Prostate gland (tissue), 2 donors: Measurements from ENCODE around the gene NCOR1.

ENCODE experiments used
- CTCF ChIP-seq, 4 experiments: fragments of 200-600 bp in 2 of 4; fragments of 450-650 bp in 2 of 4; sonication (generic) in 2 of 4; IDR thresholded peaks; 1 replicate in 3 of 4; 2 replicates in 1 of 4; pipeline ENCODE4 v1.5.1; 2016 to 2019; ENCODE audit warnings: antibody characterized with exemption in 4 of 4, mild to moderate bottlenecking in 2 of 4, moderate library complexity in 2 of 4
- POLR2A ChIP-seq: fragments of 450-650 bp; IDR thresholded peaks from one replicate; pipeline ENCODE4 v1.6.1; 2016; ENCODE audit warnings: antibody characterized with exemption, mild to moderate bottlenecking

GRCh38 chr17:16073845-16074244 lies 141.5 kb downstream of the NCOR1 start:
- TF ChIP-seq CTCF (IDR thresholded peaks at IDR 0.05) (no peak), POLR2A (no peak)
